HEK293 (cell line): ENCODE measurements around the gene SIRT7.

Experiments
- CTCF ChIA-PET: fragments of 350-600 bp; formaldehyde crosslinking; extraction: SDS; loops from one replicate; lab custom pipeline; 2021; ENCODE audit warnings: antibody characterized with exemption; lab: Yijun Ruan, JAX
- POLR2A ChIA-PET: fragments of 300-600 bp; formaldehyde crosslinking; extraction: SDS; loops from one replicate; lab custom pipeline; 2020; ENCODE audit warnings: antibody characterized with exemption, inconsistent platforms; lab: Yijun Ruan, JAX
- H3K27ac ChIP-seq: fragments of 200-500 bp; sonication (Bioruptor generic); 2 replicates; pipeline ENCODE4 v1.5.1; 2014; ENCODE audit warnings: low read depth, low read length, control low read depth, inconsistent platforms; ENCODE audit errors: extremely low read depth
- H3K36me3 ChIP-seq, 2 experiments: fragments of 200-500 bp in 1 of 2; sonication (Bioruptor generic) in 1 of 2; 1 replicate in 1 of 2; 2 replicates in 1 of 2; pipeline ENCODE4 v1.5.1; 2014 to 2017; ENCODE audit warnings: inconsistent platforms in 2 of 2, low read length in 2 of 2; ENCODE audit not compliant: control insufficient read depth in 2 of 2, insufficient read depth in 1 of 2
- H3K4me1 ChIP-seq: fragments of 200-500 bp; sonication (Bioruptor generic); 2 replicates; pipeline ENCODE4 v1.5.1; 2014; ENCODE audit warnings: mild to moderate bottlenecking, low read length, inconsistent platforms; ENCODE audit not compliant: control insufficient read depth, insufficient read depth
- H3K4me3 ChIP-seq: 2 replicates; pipeline ENCODE4 v1.5.1; 2011; ENCODE audit warnings: low read depth, mild to moderate bottlenecking, control low read depth, low read length, moderate library complexity
- H3K9me3 ChIP-seq: fragments of 200-500 bp; sonication (Bioruptor generic); 2 replicates; pipeline ENCODE4 v1.5.1; 2014; ENCODE audit warnings: low read depth, low read length, inconsistent platforms; ENCODE audit not compliant: control insufficient read depth, insufficient read depth
- AEBP2 ChIP-seq: fragments of 450-650 bp; formaldehyde crosslinking; IDR thresholded peaks from 2 replicates; pipeline ENCODE4 v1.5.1; 2016; ENCODE audit warnings: missing biosample characterization, missing genetic modification characterization, borderline replicate concordance
- BCL11B ChIP-seq: fragments of 450-650 bp; formaldehyde crosslinking; IDR thresholded peaks from 2 replicates; pipeline ENCODE4 v1.5.1; 2016; ENCODE audit warnings: low read depth, missing biosample characterization, missing genetic modification characterization
- FEZF1 ChIP-seq: fragments of 450-650 bp; formaldehyde crosslinking; IDR thresholded peaks from 2 replicates; pipeline ENCODE4 v1.5.1; 2016; ENCODE audit warnings: missing biosample characterization, missing genetic modification characterization
- GLIS1 ChIP-seq: fragments of 450-650 bp; formaldehyde crosslinking; IDR thresholded peaks from 2 replicates; pipeline ENCODE4 v1.5.1; 2016; ENCODE audit warnings: missing biosample characterization, missing genetic modification characterization
- HIC1 ChIP-seq: fragments of 450-650 bp; formaldehyde crosslinking; IDR thresholded peaks from 2 replicates; pipeline ENCODE4 v1.5.1; 2016; ENCODE audit warnings: missing biosample characterization, missing genetic modification characterization
- KLF1 ChIP-seq: fragments of 450-650 bp; formaldehyde crosslinking; IDR thresholded peaks from 2 replicates; pipeline ENCODE4 v1.5.1; 2016; ENCODE audit warnings: missing biosample characterization, missing genetic modification characterization
- KLF10 ChIP-seq: fragments of 450-650 bp; IDR thresholded peaks from 2 replicates; pipeline ENCODE4 v1.5.1; 2018; ENCODE audit warnings: missing biosample characterization, mild to moderate bottlenecking, missing genetic modification characterization
- KLF16 ChIP-seq: fragments of 450-650 bp; formaldehyde crosslinking; IDR thresholded peaks from 2 replicates; pipeline ENCODE4 v1.5.1; 2017; ENCODE audit warnings: missing biosample characterization, missing genetic modification characterization
- RBAK ChIP-seq: fragments of 450-650 bp; formaldehyde crosslinking; IDR thresholded peaks from 2 replicates; pipeline ENCODE4 v1.5.1; 2016; ENCODE audit warnings: missing biosample characterization, missing genetic modification characterization
- SP2 ChIP-seq: fragments of 450-650 bp; formaldehyde crosslinking; IDR thresholded peaks from 2 replicates; pipeline ENCODE4 v1.5.1; 2016; ENCODE audit warnings: missing biosample characterization, missing genetic modification characterization
- SP3 ChIP-seq: fragments of 450-650 bp; formaldehyde crosslinking; IDR thresholded peaks from 2 replicates; pipeline ENCODE4 v1.5.1; 2016; ENCODE audit warnings: missing biosample characterization, missing genetic modification characterization
- SP7 ChIP-seq: fragments of 450-650 bp; formaldehyde crosslinking; IDR thresholded peaks from 2 replicates; pipeline ENCODE4 v1.5.1; 2016; ENCODE audit warnings: missing biosample characterization, missing genetic modification characterization
- TRIM28 ChIP-seq: IDR thresholded peaks from 2 replicates; pipeline ENCODE4 v1.6.1; 2011; ENCODE audit warnings: low read length, control low read depth, borderline replicate concordance
- ZBTB11 ChIP-seq: fragments of 450-650 bp; formaldehyde crosslinking; conservative IDR thresholded peaks from 2 replicates; pipeline ENCODE4 v1.5.1; 2016; ENCODE audit warnings: low read depth, missing biosample characterization, missing genetic modification characterization
- ZBTB48 ChIP-seq: fragments of 450-650 bp; formaldehyde crosslinking; IDR thresholded peaks from 2 replicates; pipeline ENCODE4 v1.5.1; 2016; ENCODE audit warnings: missing biosample characterization, missing genetic modification characterization
- ZNF121 ChIP-seq: fragments of 450-650 bp; formaldehyde crosslinking; IDR thresholded peaks from 2 replicates; pipeline ENCODE4 v1.5.1; 2016; ENCODE audit warnings: missing biosample characterization, missing genetic modification characterization
- ZNF214 ChIP-seq: fragments of 450-650 bp; formaldehyde crosslinking; IDR thresholded peaks from 2 replicates; pipeline ENCODE4 v1.5.1; 2017; ENCODE audit warnings: missing biosample characterization, mild to moderate bottlenecking, missing genetic modification characterization, borderline replicate concordance
- ZNF248 ChIP-seq: fragments of 450-650 bp; formaldehyde crosslinking; IDR thresholded peaks from 2 replicates; pipeline ENCODE4 v1.5.1; 2017; ENCODE audit warnings: missing biosample characterization, missing genetic modification characterization
- ZNF335 ChIP-seq: fragments of 450-650 bp; formaldehyde crosslinking; conservative IDR thresholded peaks from 2 replicates; pipeline ENCODE4 v1.5.1; 2016; ENCODE audit warnings: missing biosample characterization, missing genetic modification characterization
- ZNF514 ChIP-seq: fragments of 450-650 bp; formaldehyde crosslinking; IDR thresholded peaks from 2 replicates; pipeline ENCODE4 v1.5.1; 2016; ENCODE audit warnings: missing biosample characterization, missing genetic modification characterization
- ZNF580 ChIP-seq: fragments of 450-650 bp; formaldehyde crosslinking; IDR thresholded peaks from 2 replicates; pipeline ENCODE4 v1.5.1; 2016; ENCODE audit warnings: missing biosample characterization, missing genetic modification characterization
- ZNF660 ChIP-seq: fragments of 450-650 bp; IDR thresholded peaks from 2 replicates; pipeline ENCODE4 v1.5.1; 2018; ENCODE audit warnings: missing biosample characterization, mild to moderate bottlenecking, missing genetic modification characterization
- ZNF677 ChIP-seq: fragments of 450-650 bp; IDR thresholded peaks from 2 replicates; pipeline ENCODE4 v1.5.0; 2018; ENCODE audit warnings: missing biosample characterization, mild to moderate bottlenecking, missing genetic modification characterization, moderate library complexity
- ZNF768 ChIP-seq: fragments of 450-650 bp; formaldehyde crosslinking; IDR thresholded peaks from 2 replicates; pipeline ENCODE4 v1.5.1; 2018; ENCODE audit warnings: missing biosample characterization, mild to moderate bottlenecking, missing genetic modification characterization
- ZNF776 ChIP-seq: fragments of 450-650 bp; formaldehyde crosslinking; IDR thresholded peaks from 2 replicates; pipeline ENCODE4 v1.5.0; 2017; ENCODE audit warnings: missing biosample characterization, missing genetic modification characterization, borderline replicate concordance
- ZSCAN18 ChIP-seq: fragments of 450-650 bp; formaldehyde crosslinking; IDR thresholded peaks from 2 replicates; pipeline ENCODE4 v1.5.1; 2016; ENCODE audit warnings: missing biosample characterization, missing genetic modification characterization
- ZSCAN23 ChIP-seq: fragments of 450-650 bp; formaldehyde crosslinking; IDR thresholded peaks from 2 replicates; pipeline ENCODE4 v1.5.1; 2016; ENCODE audit warnings: missing biosample characterization, missing genetic modification characterization
- ZXDB ChIP-seq: fragments of 450-650 bp; formaldehyde crosslinking; IDR thresholded peaks from 2 replicates; pipeline ENCODE4 v1.5.1; 2016; ENCODE audit warnings: missing biosample characterization, missing genetic modification characterization

The SIRT7 gene

GRCh38 chr17:81871387-81872230 lies 46.4 kb downstream of the SIRT7 start:
- CTCF ChIA-PET, result interaction anchor here (0.6 to 2.6 kb wide), 5 partner anchors 8 to 142 kb away, joined by 3 to 15 read pairs (median 3); no protein-coding TSS in a partner anchor
- Histone ChIP-seq H3K4me1 (peaks cover 17% of the 10 kb centered on the region; the same call in 1 of the 2 replicates), H3K4me3 (peak overlapping the region; percentile 85), H3K27ac (peak overlapping the region; percentile 100), H3K9me3 (no peaks in the 10 kb centered on the region), H3K36me3 (peaks cover 4 to 35% of the 10 kb centered on the region in 2 experiments; a peak in 2 of 3 replicates)
- POLR2A ChIA-PET, result interaction anchor here (0.7 to 3.3 kb wide), 5 partner anchors 11 to 150 kb away, joined by 3 to 17 read pairs (median 7); partner anchors contain the start of genes ALYREF, ANAPC11 and P4HB
- peak; percentile 60 for TF ChIP-seq GLIS1
- TF ChIP-seq ZNF248 (tag by site-specific recombination), result no peak
- peak; percentile 70 for TF ChIP-seq ZNF660
- TF ChIP-seq ZXDB (tag by site-specific recombination), result peak; percentile 34
- peak; percentile 49; the same call in 1 of the 2 replicates for TF ChIP-seq ZSCAN23 (tag by site-specific recombination)
- TF ChIP-seq SP2 (tag by site-specific recombination), result peak; percentile 73; the same call in 1 of the 2 replicates
- peak; percentile 63; the same call in 1 of the 2 replicates for TF ChIP-seq ZBTB48 (tag by site-specific recombination)
- TF ChIP-seq ZNF335 (tag by site-specific recombination), result peak; percentile 95
- TF ChIP-seq BCL11B (tag by site-specific recombination), result peak; percentile 24; the same call in 1 of the 2 replicates
- peak; percentile 23; the same call in 1 of the 2 replicates for TF ChIP-seq ZNF580 (tag by site-specific recombination)
- no peak for TF ChIP-seq AEBP2 (tag by site-specific recombination)
- TF ChIP-seq ZNF514 (tag by site-specific recombination), result no peak
- peak; percentile 3 for TF ChIP-seq FEZF1 (tag by site-specific recombination)
- TF ChIP-seq ZNF121 (tag by site-specific recombination), result peak; percentile 73
- TF ChIP-seq KLF1, result peak; percentile 70; the same call in 1 of the 2 replicates
- peak; percentile 82 for TF ChIP-seq KLF10
- TF ChIP-seq HIC1 (tag by site-specific recombination), result peak; percentile 37; the same call in 1 of the 2 replicates
- peak; percentile 75 for TF ChIP-seq SP3
- peak; percentile 42 for TF ChIP-seq SP7 (tag by site-specific recombination)
- peak; percentile 68 for TF ChIP-seq ZNF677
- TF ChIP-seq ZBTB11 (tag by site-specific recombination), result peak; percentile 53; the same call in 1 of the 2 replicates
- no peak for TF ChIP-seq KLF16 (tag by site-specific recombination)
- 0 out of 2 replicates have a peak, but pooled peaks have one; percentile 29 for TF ChIP-seq ZNF768 (tag by site-specific recombination)
- TF ChIP-seq ZNF776 (tag by site-specific recombination), result no peak
- no peak for TF ChIP-seq RBAK (tag by site-specific recombination)
- no peak for TF ChIP-seq ZNF214
- TF ChIP-seq ZSCAN18 (tag by site-specific recombination), result peak; percentile 73; the same call in 1 of the 2 replicates
- TF ChIP-seq TRIM28, result peak; percentile 13; the same call in 1 of the 2 replicates
